SK-MEL-5 (cell line): ENCODE measurements around the gene SPATS2L. TPM values are rescaled to one million over a fixed set of nuclear protein-coding genes. Genes with fewer than 3 reads are reported as not detected.

Experiments
- DNase-seq: peaks from one replicate; pipeline ENCODE4 v3.0.0-alpha.2; 2016; ENCODE audit warnings: low read depth, low spot score
- in situ Hi-C: cut with HindIII; loops from 2 replicates; pipeline ENCODE4 v1.10.0; 2016; ENCODE audit warnings: low sequenced_read_pairs, high pct_unique_total_duplicates, low pct_unique_long_range_greater_than_20kb
- total RNA-seq: library from RNA; depleted of rRNA; stranded (reverse); fragments of >200 nt; shearing (Covaris generic); gene quantifications from 2 replicates; pipeline ENCODE4 v1.2.3, GENCODE V29; 2014

The SPATS2L gene
- total RNA-seq, 1 experiment from 2014 or later = 31.8 TPM

DNA sequence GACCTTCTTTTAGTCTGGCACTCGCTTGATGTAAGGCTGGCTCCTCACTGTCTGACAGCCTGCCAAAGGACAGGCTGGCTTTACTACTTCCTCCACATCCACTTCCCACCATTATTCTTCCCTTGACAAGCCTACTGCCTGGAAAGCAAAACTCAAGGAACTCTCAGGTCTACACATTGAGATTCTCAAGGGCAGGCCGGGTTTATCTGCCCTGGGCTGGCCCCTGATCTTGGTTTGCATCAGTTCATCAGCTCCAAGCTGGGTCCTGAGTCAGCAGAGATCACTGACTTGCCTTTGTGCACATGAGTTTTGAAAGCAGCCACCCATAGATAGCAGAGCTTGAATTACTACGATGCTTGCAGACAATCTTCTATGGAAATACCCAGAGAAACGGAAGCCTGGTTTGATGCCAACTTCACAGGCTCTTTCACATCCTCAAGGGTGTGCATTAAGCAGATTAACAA is 149.5 kb downstream of the SPATS2L start:
- in situ Hi-C loops = no loop called here
- no peak for DNase-seq

DNA sequence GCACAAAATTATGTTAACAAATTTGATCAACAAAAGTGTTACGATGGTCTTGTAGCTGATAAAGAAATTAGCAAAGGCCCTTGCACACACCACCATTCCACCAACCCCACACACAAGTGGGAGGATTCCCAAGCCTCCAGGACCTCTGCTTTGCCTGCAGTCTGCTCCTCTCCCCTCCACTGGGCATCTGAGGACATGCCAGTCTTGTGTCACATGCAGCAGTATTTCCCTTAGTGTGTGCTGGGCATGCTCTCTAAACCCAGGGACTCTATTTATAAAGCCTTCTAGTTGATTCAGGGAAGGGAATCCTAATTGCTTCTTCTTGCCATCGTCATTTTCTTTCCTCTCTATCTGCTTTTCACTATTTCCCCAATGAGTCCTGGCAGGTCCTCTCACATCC is 150.1 kb downstream of the SPATS2L start:
- in situ Hi-C loops = no loop called here

DNA sequence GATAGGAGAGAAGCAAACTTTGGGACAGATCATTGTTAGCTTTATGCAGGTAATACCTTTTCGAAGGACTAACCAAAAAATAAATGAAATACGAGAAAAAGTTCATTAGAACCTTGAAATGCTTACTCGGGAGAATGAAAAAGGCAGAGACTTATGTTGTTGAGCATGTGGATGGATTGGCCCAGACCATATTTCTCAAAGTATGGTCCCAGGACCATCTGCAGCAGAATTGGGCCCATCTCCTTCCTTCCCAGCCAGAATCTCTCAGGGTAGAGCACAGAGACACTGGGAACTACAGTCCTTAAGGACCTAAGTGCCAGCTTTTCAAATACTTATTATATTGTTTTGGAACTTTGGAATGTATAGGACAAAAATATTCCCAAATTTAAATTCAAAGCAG is 152.6 kb downstream of the SPATS2L start:
- no peak for DNase-seq
- in situ Hi-C loops = no loop called here

More for the DNA sequence above, 150.1 kb downstream of the SPATS2L start:
- DNase-seq = no peak

GRCh38 chr2:200461846-200462710 is 155.6 kb downstream of the SPATS2L start:
- in situ Hi-C loops = no loop called here
- no peak for DNase-seq

DNA sequence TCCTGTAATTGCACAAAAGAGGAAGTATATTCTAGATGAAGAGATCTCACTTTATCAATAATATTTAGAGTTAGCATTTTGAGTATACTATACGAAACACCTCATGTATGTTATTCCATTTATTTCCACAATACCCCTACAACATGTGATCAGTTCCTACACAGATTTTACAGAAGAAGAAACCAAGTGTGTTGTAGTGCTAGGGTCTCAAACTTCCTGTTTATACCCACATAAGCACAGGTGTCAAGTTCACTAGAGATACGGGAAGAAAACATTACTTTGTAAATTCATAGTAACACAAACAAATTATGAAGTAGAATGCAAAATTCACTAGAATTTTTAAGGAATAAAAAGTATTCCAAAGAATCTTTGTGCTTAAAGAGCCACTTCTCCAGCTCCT is 157.0 kb downstream of the SPATS2L start:
- no peak for DNase-seq
- in situ Hi-C loops = no loop called here

GRCh38 chr2:200466425-200467418 is 160.2 kb downstream of the SPATS2L start:
- no peak for DNase-seq
- in situ Hi-C loops = no loop called here

DNA sequence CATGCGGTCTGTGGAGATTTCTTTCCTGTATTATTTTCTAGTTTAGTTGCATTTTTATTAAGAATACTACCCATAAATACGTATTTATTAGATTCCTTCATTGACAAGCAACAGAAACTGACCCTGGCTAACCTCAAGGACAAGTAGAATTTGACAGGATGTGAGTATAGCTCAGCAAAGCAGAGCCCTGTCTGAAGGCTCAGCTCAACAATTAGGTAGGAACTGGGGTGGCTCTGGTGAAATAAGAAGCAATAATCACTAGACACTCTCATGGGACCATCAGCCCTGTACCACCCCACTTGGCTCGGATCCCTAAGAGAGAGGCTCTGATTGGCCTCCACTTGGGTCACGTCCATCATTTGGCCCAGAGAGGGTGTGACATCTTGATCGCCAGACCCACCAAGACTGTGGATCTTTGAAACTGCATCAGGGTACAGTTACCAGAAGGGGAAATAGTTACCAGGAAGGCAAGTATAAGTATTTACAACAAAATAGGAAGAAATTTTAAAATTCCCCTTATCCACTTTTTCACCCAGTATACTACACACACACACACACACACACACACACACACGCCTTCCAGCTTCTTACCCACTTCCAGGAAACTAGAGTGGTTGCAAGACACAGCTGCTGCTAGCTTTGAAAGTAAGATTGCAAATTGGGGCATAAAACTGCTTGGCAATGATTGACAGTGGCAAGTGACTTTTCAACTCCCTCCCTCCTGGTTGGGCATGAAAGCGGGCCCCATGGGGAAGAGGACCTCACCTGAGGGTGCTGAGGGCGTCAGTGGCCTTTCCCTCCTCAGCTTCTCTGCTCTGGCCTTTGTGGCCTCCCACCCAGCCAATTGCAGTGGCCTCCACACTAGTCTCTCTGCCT is 161.6 kb downstream of the SPATS2L start:
- in situ Hi-C loops = no loop called here
- DNase-seq = no peak

GRCh38 chr2:200469708-200470211 is 163.3 kb downstream of the SPATS2L start:
- no peak for DNase-seq
- in situ Hi-C loops = no loop called here

- DNase-seq = peak; percentile 16
- in situ Hi-C loops = no loop called here
Observed at GRCh38 chr2:200470230-200470629, 163.7 kb downstream of the SPATS2L start.

DNA sequence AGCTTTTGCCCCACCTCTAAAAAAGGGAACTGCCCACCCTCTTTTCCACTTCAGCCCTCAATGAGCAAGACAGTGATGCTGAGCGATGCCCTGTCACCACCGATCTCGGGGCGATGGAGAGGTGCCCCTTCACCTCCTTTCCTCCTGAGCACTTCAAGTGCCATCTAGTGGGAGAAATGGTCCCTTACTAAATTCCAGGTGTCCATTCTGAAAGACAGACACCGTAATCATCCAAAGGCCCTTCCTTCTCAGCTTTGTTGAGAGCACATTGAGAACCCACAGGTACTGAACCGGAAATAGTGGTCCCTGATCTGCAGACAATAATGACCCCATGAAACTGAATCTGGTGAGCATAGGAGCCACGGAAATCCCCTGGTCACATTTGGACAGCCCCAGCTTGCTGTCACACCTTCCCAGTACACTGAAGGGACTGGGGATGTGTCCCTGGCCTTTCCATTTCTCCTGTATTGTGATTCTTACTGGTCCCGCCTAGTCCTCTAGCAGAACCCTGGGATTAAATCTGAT is 164.9 kb downstream of the SPATS2L start:
- peak; percentile 59 for DNase-seq
- in situ Hi-C loops = no loop called here

DNA sequence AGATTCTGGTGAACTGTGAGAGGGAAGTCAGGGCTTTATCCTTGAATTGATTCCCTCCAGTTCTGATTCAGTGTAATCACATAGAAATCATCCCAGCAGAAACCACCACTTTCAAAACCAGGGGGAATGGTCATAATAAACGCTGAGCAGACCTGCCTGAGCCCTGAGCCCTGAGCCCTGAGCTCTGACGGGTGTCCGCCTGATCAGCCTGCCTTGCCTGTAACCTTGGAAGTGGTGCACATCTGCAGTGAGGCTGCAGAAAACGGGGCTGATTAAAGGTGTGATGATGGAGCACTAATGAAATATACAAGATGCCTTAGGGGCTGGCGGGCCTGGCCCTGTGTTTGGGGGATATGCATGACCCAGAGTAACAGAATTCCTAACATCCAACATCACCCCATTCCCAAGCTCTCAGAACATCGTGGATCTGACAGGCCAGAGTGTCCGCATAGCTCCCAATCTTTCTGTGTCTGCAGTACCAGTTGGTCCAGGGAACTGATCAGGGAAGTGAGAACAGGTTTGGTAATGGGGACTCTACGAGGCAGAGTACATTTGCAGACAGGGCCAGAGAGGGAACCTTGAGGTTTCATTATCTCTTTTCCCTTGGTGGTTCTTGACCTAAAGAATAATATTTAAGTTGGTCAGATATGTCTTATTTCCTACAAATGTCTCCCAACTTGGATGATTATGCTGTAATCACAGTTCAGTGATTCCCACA is 165.6 kb downstream of the SPATS2L start:
- in situ Hi-C loops = no loop called here

GRCh38 chr2:200472853-200473464 is 166.5 kb downstream of the SPATS2L start:
- in situ Hi-C loops = no loop called here
- DNase-seq = no peak

More for the DNA sequence above, 165.6 kb downstream of the SPATS2L start:
- no peak for DNase-seq

DNA sequence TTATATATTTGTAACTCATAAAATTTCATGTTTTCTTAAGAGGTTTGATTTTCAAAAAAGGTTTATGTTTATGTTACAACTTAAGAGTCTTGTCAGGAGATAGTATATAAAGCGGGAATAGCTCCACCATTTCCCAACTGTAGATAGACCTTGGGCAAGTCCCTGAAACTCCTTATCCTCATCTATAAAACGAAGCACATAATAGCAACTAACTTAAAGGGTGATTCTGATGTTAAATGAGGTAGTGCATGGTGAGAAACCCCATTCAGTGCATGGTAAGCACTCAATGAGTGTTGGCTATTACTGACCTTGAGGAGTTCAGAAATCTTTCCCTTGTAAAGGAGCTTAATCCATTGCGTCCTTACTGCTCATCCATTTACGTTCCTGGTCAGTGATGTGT is 169.3 kb downstream of the SPATS2L start:
- DNase-seq = no peak
- in situ Hi-C loops = no loop called here

DNA sequence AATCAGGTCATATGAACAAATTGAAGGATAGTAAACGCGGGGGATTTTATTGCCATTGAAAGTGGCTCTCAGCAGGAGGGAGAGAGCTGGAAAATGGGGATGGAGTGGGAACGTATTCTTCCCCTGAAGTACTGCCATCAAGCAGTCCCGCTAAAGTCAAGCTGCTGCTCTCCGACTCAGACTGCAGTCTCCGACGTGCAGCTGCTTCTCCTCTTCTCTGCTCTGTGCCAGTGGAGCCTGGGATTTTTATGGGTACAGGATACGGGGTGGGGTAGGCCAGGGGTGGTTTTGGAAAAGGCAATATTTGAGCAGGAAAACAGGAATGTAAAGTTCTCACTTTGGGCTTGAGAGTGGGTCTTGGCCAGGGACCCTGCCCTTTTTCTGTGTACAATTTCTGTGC is 170.3 kb downstream of the SPATS2L start:
- in situ Hi-C loops = no loop called here

GRCh38 chr2:200477667-200478131 is 171.2 kb downstream of the SPATS2L start:
- no peak for DNase-seq
- in situ Hi-C loops = no loop called here

More for the DNA sequence above, 170.3 kb downstream of the SPATS2L start:
- no peak for DNase-seq
